HL-60 (cell line): ENCODE results near the gene KIAA1671.

Source experiments
- CTCF ChIP-seq: IDR thresholded peaks from one replicate; pipeline ENCODE4 v1.5.1; 2011; ENCODE audit warnings: low read length, control low read depth, inconsistent platforms; ENCODE audit not compliant: insufficient read depth
- GABPA ChIP-seq: IDR thresholded peaks from 2 replicates; pipeline ENCODE4 v1.6.1; 2012; ENCODE audit warnings: low read depth
- POLR2AphosphoS5 ChIP-seq: IDR thresholded peaks from 2 replicates; pipeline ENCODE4 v1.6.1; 2012; ENCODE audit warnings: low read depth

GRCh38 chr22:25176175-25176574 lies 223.7 kb downstream of the KIAA1671 start:
- TF ChIP-seq CTCF (no peak), GABPA (no peak), POLR2AphosphoS5 (no peak)
